Heart left ventricle (tissue), 16 donors: Measurements from ENCODE around the gene SSU72. TPM values are rescaled to one million over a fixed set of nuclear protein-coding genes. Genes with fewer than 3 reads are reported as not detected.
A peak's percentile ranks its signal among the peaks of the same experiment; 100 is the strongest.

Source experiments
- ATAC-seq, 4 donors: fragments of 200-7000 bp; cut with Tn5 transposase; one replicate each; pipeline ENCODE4 v1.9.1; 2020 to 2022; ENCODE audit warnings: moderate library complexity in 4 of 4, mild to moderate bottlenecking in 3 of 4, moderate number of reproducible peaks in 1 of 4
- DNase-seq, 5 donors: peaks; one replicate each; pipeline ENCODE4 v3.0.0-alpha.2; 2020
- H3K27ac ChIP-seq, 12 donors: fragments of 200-600 bp; sonication (generic) in 4 of 12; one replicate each; pipeline versions ENCODE4 v1.5.0 to v1.8.0; 2016 to 2022; ENCODE audit warnings: mild to moderate bottlenecking in 2 of 12
- H3K27me3 ChIP-seq, 9 donors: fragments of 200-600 bp; sonication (generic) in 2 of 9; one replicate each; pipeline versions ENCODE4 v1.5.1 to v1.8.0; 2016 to 2022; ENCODE audit warnings: mild to moderate bottlenecking in 3 of 9
- H3K36me3 ChIP-seq, 9 donors: fragments of 200-600 bp; sonication (generic) in 2 of 9; one replicate each; pipeline versions ENCODE4 v1.5.0 to v1.8.0; 2018 to 2022; ENCODE audit warnings: mild to moderate bottlenecking in 2 of 9
- H3K4me1 ChIP-seq, 12 donors: fragments of 200-600 bp; sonication (generic) in 4 of 12; one replicate each; pipeline versions ENCODE4 v1.5.0 to v1.8.0; 2016 to 2022; ENCODE audit warnings: mild to moderate bottlenecking in 3 of 12
- H3K4me3 ChIP-seq, 12 donors: fragments of 200-600 bp; sonication (generic) in 4 of 12; one replicate each; pipeline versions ENCODE4 v1.5.0 to v1.8.0; 2017 to 2022; ENCODE audit warnings: mild to moderate bottlenecking in 9 of 12, moderate library complexity in 4 of 12
- H3K9me3 ChIP-seq, 12 donors: fragments of 200-600 bp; sonication (generic) in 4 of 12; one replicate each; pipeline versions ENCODE4 v1.5.0 to v1.8.0; 2016 to 2022; ENCODE audit warnings: mild to moderate bottlenecking in 1 of 12
- CTCF ChIP-seq, 12 donors: fragments of 200-600 bp; sonication (generic) in 4 of 12; IDR thresholded peaks; one replicate each; pipeline versions ENCODE4 v1.5.0 to v1.8.0; 2018 to 2022; ENCODE audit warnings: antibody characterized with exemption in 12 of 12, mild to moderate bottlenecking in 5 of 12
- POLR2A ChIP-seq, 2 donors: fragments of 450-650 bp; IDR thresholded peaks; one replicate each; pipeline ENCODE4 v1.6.1; 2017; ENCODE audit warnings: antibody characterized with exemption in 2 of 2, mild to moderate bottlenecking in 2 of 2, moderate library complexity in 2 of 2
- WGBS, 4 donors: extraction: QIAGEN DNeasy Blood & Tissue Kit in 2 of 4; methylation state at CpG; one replicate each; pipeline versions ENCODE4 v1.1.5 to v1.1.7; 2013 to 2018; 5-methylcytosine and 5-hydroxymethylcytosine counted together
- intact Hi-C, 10 donors: fragments of 100-400 bp; cut with DNase I; formaldehyde crosslinking; loops; one replicate each; pipeline versions ENCODE4 v1.11.1 to v1.14.2; 2022
- polyA plus RNA-seq, 2 donors: library from polyadenylated mRNA; stranded (reverse); fragments of 200-250 nt; gene quantifications; one replicate each; pipeline ENCODE4 v1.2.3, GENCODE V29; 2013
- total RNA-seq, 9 donors: library from RNA; depleted of rRNA in 2 of 9; stranded (reverse); fragments of >200 nt in 2 of 9; fragmentation: NEBNext Ultra II Directional in 3 of 9; extraction: Animal tissue kit (Norgen Biotek cat#: 25700) in 3 of 9; gene quantifications; one replicate each; pipeline versions ENCODE4 v1.1.0 to v1.2.4, GENCODE V29; 2016 to 2023
- donor health status: ischemic (EF 13 %, LVEDD 7.1; RV severe dilation, severe dysfunction).
- donor health status: healthy with polysubstance abuse.
- donor health status: DM: no; HTN: yes; CAD: no.
- donor health status: DM: no; HTN: no; CAD: no.
- donor health status: ischemic (EF 25% LVEDD 6.9; RV normal size, moderate dysfunction).
- donor health status: ischemic (EF 25% LVEDD 5.7; RV mildly dilated, moderate dysfunction).
- donor health status: healthy.
- donor health status: DM: yes; HTN: yes; CAD: no.
- donor health status: ischemic (EF 35%, LVEDD 5.7; RV mildly dilated, moderate dysfunction).
- donor health status: nonischemic (EF 11% LVEDD 7.7; RV severe dilation, severe dysfunction).
- donor health status: DM: yes; HTN: yes; CAD: no.
- donor health status: PGD.
- donor health status: ischemic (EF 29% LVEDD 5.4; RV normal size, mild dysfunction).
- donor health status: nonischemic (EF 23%, LVEDD 6.1; RV moderate dilation, normal function).

The SSU72 gene
- total and polyA plus RNA-seq, 11 donors, result 76.3 to 160 (median 111) TPM

DNA sequence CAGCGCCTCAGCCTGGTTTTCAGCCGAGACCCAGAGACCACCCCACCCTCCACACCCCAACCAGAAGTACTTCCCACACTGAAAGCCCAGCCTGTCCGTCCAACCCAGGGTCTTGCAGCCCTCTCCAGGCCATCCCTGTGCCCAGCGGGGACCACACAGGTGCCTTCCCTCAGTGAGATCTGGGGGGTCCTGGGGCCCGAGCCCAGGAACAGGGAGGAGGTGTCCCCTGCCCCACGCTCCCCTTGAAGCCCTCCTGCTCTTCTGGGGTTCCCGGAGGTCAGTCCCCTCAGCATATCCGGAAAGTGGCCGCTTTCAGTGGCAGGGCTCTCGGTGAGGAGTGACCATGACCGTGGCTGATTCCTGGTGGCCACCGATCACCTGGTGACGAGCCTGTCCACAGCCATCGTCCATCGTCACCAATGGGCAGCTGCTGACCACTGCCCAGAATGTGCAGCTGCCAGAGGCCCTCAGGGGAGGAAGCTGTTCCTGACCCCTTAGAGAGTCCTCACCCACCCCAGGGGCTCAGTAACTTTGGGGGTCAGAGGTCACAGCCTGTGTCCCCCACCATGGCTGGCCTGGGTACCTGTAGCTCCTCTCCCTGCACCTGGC lies 37.6 kb downstream of the SSU72 start:
- TF ChIP-seq CTCF (IDR thresholded peaks at IDR 0.05) (no peak), POLR2A (IDR thresholded peaks at IDR 0.05) (no peak)
- H3K27ac ChIP-seq, result peak overlapping the region in 1 of 12 donors; percentile 24
- DNase-seq (no peak), ATAC-seq (no peak)
- H3K9me3 ChIP-seq, result peaks cover 0 to 5% (median under 1%) of the 10 kb centered on the region in 12 donors
- intact Hi-C loops, result no loop called here
- no peak overlapping the region for H3K4me3 ChIP-seq
- peaks cover 0 to 32% (median 18%) of the 10 kb centered on the region in 12 donors for H3K4me1 ChIP-seq
- H3K27me3 ChIP-seq, result no peaks in the 10 kb centered on the region
- 89 to 92% (median 91%) methylated on average over 15 of the region's 15 CpGs for WGBS, 4 donors
- H3K36me3 ChIP-seq, result peaks cover 0 to 19% (median 11%) of the 10 kb centered on the region in 9 donors

DNA sequence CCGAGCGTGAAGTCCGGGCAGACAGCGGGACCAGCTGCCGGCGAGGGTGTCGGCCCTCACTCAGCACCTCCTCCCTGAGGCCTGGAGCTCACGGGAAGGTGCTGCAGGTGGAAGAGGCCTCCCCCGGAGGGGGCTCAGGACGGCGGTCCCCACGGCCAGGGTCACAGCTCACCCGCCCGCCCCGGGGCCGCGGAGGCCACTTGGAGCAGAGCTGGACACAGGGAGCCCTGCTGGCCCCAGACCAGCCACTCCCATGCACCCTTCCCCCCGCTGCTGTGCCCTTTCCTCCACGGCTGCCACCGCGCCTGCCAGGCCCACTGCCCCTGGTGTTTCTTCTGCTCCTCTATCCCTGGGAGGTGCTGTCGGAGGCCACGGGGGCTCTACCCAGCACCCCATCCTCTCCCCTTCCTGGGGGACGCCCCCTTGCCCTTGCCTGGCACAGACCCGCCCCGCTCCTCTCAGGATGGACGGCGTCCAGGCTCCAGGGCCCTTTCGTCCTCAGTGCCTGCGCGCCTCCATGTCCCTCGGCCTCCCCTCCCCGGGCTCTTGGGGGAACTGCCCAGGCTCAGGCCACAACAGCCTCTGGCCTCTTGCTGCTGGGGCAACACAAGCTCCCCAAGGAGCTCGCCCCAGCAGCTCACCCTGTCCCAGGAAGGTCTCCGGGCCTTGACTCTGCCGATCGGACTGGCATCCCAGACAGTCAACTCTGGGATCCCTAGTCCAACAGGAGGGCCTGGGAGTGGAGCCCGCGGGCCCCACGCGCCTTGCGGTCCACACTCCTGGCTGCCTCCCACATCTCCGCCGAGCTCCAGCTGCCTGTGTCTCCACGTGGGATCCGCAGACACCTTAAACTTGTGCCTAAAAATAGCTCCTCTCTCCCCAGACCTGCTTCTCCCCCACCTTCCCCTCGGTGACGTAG lies 38.4 kb downstream of the SSU72 start:
- no peaks in the 10 kb centered on the region for H3K27me3 ChIP-seq
- peaks cover 0 to 13% (median 5%) of the 10 kb centered on the region in 12 donors for H3K9me3 ChIP-seq
- DNase-seq, result no peak
- H3K4me3 ChIP-seq, result no peak overlapping the region
- 77 to 82% (median 80%) methylated on average over 38 to 48 of the region's 48 CpGs for WGBS, 4 donors
- peaks cover 0 to 14% (median 3%) of the 10 kb centered on the region in 9 donors for H3K36me3 ChIP-seq
- H3K4me1 ChIP-seq, result peaks cover 0 to 29% (median 15%) of the 10 kb centered on the region in 12 donors
- intact Hi-C loops, result no loop called here
- TF ChIP-seq CTCF (IDR thresholded peaks at IDR 0.05) (no peak), POLR2A (IDR thresholded peaks at IDR 0.05) (no peak)
- ATAC-seq, result no peak
- H3K27ac ChIP-seq, result peak overlapping the region in 1 of 12 donors; percentile 24

DNA sequence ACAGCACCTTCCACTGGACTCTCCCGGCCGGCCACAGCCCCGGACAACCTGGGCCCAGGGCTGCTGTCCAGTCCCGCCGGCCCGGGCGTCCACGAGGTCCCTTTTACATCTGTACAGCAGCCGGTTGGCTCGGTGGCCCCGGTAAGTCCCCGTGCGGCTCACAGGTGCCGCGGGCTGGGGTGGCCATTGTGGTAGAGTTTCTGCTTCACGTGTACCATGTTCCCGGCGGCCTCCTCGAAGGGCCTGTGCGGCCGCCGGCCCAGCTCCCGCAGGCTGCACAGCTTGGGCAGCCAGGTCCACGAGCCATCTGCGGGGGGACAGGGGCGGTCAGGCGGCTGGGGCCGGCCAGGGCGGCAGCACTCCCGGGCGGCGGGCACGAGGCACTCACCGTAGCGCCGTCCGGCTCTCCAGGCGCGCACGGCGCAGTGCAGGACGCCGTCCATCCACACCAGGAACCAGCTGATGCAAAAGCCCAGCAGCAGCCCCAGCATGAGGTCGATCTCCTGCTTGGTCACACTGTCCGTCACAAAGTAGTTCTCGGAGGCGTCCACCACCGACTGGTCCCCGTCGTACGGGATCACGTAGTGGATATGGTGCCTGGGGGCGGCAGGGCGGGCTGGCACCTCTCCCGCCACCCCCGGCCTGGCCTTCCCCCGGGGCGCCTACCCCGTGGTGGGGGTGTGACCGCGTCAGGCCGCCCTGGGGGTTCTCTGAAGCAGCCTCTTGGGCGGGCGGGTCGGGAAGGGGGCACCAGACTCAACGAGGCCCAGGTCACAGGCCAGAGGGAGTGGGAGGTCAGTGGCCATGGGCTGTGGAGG lies 39.3 kb downstream of the SSU72 start:
- peaks cover 0 to 17% (median 5%) of the 10 kb centered on the region in 12 donors for H3K9me3 ChIP-seq
- H3K27me3 ChIP-seq, result no peaks in the 10 kb centered on the region
- TF ChIP-seq CTCF (IDR thresholded peaks at IDR 0.05), result no peak
- TF ChIP-seq POLR2A (IDR thresholded peaks at IDR 0.05), result no peak
- peaks cover 0 to 21% (median 9%) of the 10 kb centered on the region in 12 donors for H3K4me1 ChIP-seq
- peaks cover 0 to 12% (median 0%) of the 10 kb centered on the region in 9 donors for H3K36me3 ChIP-seq
- H3K27ac ChIP-seq, result no peak overlapping the region
- no peak overlapping the region for H3K4me3 ChIP-seq
- DNase-seq (no peak), ATAC-seq (no peak)
- intact Hi-C loops, result no loop called here
- WGBS, 4 donors, result 93 to 95% (median 94%) methylated on average over 47 to 66 of the region's 66 CpGs
